SK-N-MC (cell line): ENCODE data around the gene FIGLA.

Experiments used
- EZH2 ChIP-seq: fragments of 200-600 bp; sonication (generic); IDR thresholded peaks from one replicate; pipeline ENCODE4 v1.6.1; 2017; ENCODE audit warnings: antibody characterized with exemption
- POLR2AphosphoS5 ChIP-seq: IDR thresholded peaks from 2 replicates; pipeline ENCODE4 v1.6.1; 2012; ENCODE audit warnings: mild to moderate bottlenecking, low read depth, low read length, borderline replicate concordance

GRCh38 chr2:70752396-70752795 lies 38.0 kb downstream of the FIGLA start:
- TF ChIP-seq EZH2, result no peak
- TF ChIP-seq POLR2AphosphoS5, result no peak
